ENCODE results near the gene ZBTB11.

DNA sequence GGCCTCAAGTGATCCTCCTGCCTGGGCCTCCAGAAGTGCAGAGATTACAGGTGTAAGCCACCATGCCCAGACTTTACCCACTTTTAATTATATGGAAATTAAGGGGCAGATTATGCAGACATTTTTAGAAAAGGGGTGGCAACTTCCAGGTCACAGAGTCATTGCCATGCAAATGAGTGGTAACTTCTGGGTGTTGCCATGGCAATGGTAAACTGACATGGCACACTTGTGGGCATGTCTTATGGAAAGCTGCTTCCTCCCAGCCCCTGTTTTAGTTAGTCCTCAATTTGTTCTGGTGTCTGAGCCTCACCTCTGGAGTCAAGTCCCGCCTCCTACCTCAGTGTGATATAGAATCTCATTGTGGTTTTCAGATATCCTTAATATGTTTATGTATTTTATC lies 53.3 kb downstream of the ZBTB11 start:
- TF ChIP-seq, protein P1, sequence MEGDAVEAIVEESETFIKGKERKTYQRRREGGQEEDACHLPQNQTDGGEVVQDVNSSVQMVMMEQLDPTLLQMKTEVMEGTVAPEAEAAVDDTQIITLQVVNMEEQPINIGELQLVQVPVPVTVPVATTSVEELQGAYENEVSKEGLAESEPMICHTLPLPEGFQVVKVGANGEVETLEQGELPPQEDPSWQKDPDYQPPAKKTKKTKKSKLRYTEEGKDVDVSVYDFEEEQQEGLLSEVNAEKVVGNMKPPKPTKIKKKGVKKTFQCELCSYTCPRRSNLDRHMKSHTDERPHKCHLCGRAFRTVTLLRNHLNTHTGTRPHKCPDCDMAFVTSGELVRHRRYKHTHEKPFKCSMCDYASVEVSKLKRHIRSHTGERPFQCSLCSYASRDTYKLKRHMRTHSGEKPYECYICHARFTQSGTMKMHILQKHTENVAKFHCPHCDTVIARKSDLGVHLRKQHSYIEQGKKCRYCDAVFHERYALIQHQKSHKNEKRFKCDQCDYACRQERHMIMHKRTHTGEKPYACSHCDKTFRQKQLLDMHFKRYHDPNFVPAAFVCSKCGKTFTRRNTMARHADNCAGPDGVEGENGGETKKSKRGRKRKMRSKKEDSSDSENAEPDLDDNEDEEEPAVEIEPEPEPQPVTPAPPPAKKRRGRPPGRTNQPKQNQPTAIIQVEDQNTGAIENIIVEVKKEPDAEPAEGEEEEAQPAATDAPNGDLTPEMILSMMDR (IDR thresholded peaks at IDR 0.05; ENCODE audit: poor library complexity) = no peak
- TF ChIP-seq EZH2phosphoT487 (IDR thresholded peaks at IDR 0.05; ENCODE audit: low read depth, severe bottlenecking, unreplicated experiment) (no peak), EZH2 (IDR thresholded peaks at IDR 0.05; ENCODE audit: borderline replicate concordance) (no peak)

Data from hepatocyte (in vitro differentiated cells).